Suppressor macrophage (primary cell): Measurements from ENCODE around the gene PRMT6.
"Not testable (repeated sequence)": the region's sequence is repeated elsewhere in the genome, so short reads cannot be mapped to it uniquely, and the experiment has no call there.

Source experiments
- DNase-seq, 4 experiments: peaks; one replicate each; pipeline ENCODE4 v3.0.0-alpha.2; 2020 to 2022
- total RNA-seq, 17 experiments: gene quantifications; one replicate each; lab custom pipeline; 2026; ENCODE audit warnings: mixed read lengths in 6 of 17, inconsistent platforms in 3 of 17; lab: John Stamatoyannopoulos, UW

Gene PRMT6
- total RNA-seq = 3.1 to 18.2 (median 13.9) reads per million in 17 experiments

DNA sequence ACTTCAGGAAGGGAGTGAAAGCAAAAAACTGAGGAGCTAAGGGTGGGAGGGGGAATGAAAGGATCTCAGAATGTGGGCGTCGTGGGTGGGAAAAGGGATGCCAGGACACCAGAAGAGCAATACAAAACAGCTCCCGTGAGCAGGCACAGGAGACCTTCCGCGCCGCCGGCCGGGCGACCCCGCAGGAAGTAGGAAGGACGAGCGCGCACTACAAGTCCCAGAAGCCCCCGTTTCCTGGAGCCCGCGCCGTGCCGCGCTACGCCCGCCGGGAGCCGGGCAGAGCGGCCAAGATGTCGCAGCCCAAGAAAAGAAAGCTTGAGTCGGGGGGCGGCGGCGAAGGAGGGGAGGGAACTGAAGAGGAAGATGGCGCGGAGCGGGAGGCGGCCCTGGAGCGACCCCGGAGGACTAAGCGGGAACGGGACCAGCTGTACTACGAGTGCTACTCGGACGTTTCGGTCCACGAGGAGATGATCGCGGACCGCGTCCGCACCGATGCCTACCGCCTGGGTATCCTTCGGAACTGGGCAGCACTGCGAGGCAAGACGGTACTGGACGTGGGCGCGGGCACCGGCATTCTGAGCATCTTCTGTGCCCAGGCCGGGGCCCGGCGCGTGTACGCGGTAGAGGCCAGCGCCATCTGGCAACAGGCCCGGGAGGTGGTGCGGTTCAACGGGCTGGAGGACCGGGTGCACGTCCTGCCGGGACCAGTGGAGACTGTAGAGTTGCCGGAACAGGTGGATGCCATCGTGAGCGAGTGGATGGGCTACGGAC is at the start of gene PRMT6:
TSS of gene PRMT6 (plus strand) at position 249 of the 771 bp plus-strand sequence. CDS start at position 291, 42 bp downstream.
- peak; percentile 68 to 90 (median 82) for DNase-seq

DNA sequence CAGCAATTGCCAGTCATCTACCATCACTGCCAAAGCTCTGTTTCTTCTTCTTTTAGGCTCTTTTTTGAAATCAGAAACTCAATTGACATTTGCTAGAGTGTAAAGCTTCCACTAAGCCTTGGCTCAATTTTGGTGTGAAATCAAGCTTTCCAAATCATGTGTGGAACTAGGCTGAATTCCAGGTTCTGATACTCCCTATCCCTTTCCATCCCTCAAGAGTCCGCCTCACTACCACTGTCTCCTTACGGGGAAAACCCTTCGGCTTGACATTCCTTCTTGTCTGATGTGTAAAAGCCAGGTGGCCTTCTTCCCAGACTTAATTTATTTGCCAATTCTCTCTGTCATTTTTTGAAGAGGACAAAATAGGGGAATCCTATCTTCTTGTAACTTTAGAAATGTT is 47.2 kb upstream of the PRMT6 start:
- DNase-seq = no peak

DNA sequence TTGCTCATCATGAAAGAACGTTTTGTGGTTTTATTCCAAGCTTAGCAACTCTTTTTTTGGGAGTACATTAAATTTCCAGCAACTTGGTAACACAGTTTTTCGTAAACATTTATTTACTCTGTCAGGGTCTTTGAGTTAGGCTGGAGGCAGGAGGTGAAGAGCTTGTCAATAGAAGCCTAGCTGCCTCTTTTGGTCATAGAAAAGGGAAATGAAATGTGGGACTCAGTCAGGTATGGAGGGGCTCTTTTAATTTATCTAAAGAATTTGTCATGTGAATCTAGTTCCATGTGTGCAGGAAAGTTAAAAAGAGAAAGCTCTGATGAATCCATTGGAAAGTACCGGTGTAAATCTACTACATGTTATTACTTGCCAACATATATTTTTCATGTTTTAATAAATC is 45.9 kb upstream of the PRMT6 start:
- no peak for DNase-seq

DNA sequence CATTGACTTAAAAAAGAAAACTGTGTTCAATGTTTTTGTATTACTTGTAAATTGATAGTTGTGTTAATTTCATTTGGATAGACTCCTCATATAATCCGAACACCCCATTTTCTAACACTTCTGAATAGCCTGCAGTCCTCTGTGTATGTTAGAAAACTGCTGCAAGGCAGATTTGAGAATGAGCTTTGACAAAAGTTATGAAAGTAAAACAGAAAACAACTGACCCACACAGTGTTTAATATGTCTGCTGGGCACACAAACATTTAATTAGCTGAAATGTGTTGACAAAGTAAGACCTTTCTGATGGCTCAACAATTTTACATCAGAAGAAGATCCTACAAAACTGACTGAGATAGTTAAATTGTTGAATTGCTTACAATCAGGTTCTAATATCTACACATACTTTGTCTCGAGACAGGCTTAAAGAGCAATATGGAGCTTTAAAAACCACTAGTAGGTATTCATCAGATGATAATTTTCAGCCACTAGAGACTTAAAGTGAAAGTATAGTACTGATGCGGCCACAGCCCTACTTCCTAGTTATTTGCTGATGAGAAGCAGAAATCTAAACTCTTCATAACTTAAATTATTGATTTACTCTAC is 40.0 kb upstream of the PRMT6 start:
- no peak for DNase-seq

DNA sequence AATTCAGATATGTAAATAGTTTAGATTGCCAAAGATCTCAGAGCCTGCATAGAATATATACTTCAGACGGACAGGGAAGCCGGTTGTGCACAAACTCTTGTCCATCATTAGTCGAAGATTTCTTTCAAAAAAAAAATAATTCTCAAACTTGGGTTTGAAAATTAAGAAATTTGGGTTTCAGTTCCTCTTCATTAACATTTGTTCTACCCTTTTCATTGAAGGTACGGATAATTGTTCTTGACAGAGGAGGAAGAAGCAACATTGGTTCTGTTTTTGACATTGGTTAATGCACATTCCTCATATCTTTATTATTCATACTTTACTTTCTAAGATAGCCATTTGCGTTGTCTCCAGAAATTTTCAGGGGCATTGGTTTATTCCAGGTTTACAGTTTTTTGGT is 38.0 kb upstream of the PRMT6 start:
- DNase-seq = no peak

DNA sequence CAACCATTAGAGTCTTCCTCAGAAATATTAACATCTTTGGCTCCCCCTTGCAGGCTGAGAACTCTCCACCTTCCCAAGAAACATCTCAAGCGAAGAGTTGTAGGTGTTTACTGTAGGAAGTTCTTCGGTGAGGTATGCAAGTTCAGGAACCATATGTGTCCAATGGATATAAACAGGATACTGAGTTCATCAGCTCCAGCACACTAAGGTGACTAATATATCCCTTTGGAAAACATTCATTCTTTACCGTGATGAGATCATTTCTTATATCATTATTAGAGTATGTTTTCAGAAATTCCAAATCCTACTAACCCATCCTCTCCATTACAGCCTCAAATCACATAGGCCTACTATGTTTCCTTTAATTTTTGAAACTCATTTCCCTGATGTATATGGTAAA is 37.3 kb upstream of the PRMT6 start:
- DNase-seq = no peak

DNA sequence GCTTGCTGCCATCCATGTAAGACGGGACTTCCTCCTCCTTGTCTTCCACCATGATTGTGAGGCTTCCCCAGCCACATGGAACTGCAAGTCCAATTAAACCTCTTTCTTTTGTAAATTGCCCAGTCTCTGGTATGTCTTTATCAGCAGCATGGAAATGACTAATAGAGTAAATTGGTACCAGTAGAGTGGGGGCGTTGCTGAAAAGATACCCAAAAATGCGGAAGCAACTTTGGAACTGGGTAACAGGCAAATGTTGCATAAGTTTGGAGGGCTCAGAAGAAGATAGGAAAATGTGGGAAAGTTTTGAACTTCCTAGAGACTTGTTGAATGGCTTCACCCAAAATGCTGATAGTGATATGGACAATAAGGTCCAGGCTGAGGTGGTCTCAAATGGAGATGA is 17.6 kb upstream of the PRMT6 start:
- DNase-seq = not testable (repeated sequence)

DNA sequence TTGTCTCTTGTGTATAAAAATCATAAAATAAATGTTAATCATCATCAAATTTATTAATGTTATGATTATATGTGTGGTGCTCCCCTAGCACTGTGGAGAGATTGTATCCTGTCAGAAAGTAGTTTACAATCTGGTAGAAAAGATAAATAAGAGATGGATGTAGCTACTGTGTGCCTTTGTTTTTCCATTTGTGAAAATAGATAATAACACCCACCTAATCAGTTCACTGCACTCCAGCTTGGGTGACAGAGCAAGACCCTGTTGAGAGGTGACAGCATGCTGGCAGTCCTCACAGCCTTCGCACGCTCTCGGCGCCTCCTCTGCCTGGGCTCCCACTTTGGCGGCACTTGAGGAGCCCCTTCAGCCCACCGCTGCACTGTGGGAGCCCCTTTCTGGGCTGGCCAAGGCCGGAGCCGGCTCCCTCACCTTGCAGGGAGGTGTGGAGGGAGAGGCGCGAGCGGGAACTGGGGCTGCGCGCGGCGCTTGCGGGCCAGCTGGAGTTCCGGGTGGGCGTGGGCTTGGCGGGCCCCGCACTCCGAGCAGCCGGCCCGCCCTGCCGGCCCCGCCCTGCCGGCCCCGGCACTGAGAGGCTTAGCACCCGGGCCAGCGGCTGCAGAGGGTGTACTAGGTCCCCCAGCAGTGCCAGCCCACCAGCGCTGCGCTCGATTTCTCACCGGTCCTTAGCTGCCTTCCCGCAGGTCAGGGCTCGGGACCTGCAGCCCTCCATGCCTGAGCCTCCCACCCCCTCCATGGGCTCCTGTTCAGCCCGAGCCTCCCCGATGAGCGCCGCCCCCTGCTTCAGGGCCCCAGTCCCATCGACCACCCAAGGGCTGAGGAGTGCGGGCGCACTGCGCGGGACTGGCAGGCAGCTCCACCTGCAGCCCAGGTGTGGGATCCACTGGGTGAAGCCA is 11.9 kb upstream of the PRMT6 start:
- DNase-seq = not testable (repeated sequence)

DNA sequence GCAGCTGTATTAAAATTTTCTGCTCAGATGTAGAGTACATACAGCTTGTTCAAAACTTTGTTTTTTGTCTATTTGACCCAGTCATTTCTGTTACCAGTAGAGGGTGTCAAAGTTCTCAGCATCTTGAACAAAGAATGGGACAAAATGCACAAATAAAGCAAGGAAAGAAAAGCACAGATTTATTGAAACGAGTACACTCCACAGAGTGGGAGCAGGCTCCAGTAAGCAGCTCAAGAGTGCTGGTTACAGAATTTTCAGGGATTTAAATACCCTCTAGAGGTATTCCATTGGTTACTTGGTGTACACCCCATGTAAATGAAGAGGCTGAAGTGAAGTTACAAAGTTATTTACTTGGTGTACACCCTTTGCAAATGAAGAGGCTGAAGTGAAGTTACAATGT is 8.9 kb upstream of the PRMT6 start:
- no peak for DNase-seq

DNA sequence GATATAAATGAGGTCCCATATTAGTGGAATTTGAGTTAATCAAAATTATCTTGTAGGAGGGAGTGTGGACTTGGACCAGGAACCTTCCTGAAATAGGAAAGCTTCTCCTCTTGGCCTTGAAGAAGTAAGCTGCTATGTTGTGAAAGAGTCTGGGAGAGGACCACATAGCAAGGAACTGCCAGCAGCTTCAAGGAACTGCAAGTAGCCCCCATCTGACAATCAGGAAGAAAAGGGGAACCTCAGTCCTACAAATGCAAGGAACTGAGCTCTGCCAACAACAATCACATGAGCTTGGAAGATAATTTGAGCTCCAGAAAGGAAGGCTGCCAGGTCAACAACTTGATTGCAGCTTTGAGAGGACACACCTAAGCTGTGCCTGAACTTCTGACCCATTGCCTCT is 8.2 kb upstream of the PRMT6 start:
- peak; percentile 20 to 66 (median 44) for DNase-seq

DNA sequence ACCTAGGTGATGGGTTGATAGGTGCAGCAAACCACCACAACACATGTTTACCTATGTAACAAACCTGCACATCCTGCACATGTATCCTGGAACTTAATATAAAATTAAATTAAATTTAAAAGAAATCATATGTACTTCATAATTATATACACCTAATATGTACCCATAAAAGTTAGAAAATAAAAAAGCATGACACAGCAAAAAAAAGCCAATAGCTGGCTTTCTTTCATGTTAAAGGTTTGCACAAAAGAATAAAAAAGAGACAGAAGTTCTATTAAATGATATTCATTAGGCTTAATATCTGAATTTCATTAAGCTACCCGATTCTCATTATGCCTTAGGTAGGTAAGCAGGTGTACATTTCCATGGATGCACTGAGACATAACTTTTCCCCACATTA is 5.2 kb upstream of the PRMT6 start:
- no peak for DNase-seq

DNA sequence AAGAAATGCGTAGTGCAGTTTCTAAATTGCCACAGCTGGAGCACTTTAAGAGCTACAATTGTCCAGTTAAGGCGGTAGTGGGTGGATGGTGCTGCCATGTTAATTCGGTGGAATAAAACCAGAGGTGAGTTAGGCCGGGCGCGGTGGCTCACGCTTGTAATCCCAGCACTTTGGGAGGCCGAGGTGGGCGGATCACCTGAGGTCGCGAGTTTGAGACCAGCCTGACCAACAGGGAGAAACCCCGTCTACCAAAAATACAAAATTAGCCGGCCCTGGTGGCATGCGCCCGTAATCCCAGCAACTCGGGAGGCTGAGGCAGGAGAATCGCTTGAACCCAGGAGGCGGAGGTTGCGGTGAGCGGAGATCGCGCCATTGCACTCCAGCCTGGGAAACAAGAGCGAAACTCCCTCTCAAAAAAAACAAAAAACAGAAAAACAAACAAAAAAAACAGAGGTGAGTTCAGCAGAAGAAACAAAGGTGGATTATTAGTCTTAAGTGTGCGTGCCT is 502 bp upstream of the PRMT6 start:
- not testable (repeated sequence) for DNase-seq

DNA sequence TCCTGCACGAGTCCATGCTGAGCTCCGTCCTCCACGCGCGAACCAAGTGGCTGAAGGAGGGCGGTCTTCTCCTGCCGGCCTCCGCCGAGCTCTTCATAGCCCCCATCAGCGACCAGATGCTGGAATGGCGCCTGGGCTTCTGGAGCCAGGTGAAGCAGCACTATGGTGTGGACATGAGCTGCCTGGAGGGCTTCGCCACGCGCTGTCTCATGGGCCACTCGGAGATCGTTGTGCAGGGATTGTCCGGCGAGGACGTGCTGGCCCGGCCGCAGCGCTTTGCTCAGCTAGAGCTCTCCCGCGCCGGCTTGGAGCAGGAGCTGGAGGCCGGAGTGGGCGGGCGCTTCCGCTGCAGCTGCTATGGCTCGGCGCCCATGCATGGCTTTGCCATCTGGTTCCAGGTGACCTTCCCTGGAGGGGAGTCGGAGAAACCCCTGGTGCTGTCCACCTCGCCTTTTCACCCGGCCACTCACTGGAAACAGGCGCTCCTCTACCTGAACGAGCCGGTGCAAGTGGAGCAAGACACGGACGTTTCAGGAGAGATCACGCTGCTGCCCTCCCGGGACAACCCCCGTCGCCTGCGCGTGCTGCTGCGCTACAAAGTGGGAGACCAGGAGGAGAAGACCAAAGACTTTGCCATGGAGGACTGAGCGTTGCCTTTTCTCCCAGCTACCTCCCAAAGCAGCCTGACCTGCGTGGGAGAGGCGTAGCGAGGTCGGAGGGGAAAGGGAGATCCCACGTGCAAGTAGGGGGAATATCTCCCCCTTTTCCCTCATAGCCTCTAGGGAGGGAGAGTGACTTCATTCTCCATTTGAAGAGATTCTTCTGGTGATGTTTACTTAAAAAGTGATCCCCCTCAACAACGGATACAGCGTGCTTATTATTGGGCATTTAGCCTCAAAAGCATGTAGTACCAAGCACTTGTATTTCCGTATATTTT is 991 bp downstream of the PRMT6 start:
- DNase-seq = peak; percentile 39 to 77 (median 63)

DNA sequence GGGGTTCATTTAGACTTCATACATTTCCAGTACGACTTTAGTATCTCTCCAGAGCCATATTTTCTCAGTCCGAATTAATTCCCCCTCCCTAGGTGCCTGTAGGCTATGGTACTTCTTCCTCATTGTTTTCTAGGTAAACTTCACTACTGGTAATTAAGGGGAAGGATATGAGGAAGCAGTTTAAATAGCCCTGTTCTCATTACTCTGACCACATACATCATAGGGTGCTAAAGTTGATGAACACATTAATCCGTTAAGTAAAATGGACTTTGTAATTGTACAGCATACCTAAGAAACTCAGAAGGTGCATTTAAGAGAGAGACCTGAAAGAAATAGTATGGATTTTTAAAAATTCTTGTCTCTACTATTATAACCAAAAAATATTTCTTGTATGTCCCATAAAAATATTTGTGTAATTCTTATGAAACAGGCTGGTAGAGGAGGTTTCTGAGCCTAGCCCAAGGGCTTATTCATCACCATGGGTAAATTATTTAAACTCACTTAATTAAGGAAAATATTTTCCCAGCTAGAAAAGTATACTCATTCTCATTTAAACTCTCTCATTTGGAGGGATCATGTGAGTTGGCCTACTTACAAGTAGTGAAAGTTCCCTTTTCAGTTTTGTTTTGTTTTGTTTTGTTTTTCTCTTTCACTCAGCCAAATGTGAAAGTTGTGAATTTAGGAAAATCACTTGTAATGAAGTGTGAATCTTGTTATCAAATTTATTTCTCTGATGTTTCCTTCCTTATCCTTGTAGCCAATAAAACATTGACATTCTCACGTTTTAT is 2.0 kb downstream of the PRMT6 start:
- DNase-seq = peak in 2 of 4 experiments; percentile 1 to 13

DNA sequence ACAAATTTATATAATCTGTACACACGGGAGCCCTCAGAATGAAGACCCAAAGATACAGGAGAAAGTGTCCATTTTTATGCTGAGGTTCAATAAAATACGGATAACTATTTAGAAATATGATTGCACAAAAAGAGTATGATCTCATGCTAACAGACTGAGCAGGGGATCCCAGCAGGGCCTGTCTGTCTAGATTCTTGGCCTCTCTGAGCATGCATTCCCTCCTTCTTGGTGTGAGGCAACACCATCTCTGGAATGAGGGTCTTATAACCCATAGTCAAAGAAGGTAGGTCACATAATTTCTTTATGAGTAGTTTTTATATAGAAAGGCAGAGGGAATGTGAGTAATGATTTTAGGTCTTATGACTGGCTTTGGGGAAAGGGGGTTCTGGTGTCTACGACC is 5.4 kb downstream of the PRMT6 start:
- DNase-seq = no peak

DNA sequence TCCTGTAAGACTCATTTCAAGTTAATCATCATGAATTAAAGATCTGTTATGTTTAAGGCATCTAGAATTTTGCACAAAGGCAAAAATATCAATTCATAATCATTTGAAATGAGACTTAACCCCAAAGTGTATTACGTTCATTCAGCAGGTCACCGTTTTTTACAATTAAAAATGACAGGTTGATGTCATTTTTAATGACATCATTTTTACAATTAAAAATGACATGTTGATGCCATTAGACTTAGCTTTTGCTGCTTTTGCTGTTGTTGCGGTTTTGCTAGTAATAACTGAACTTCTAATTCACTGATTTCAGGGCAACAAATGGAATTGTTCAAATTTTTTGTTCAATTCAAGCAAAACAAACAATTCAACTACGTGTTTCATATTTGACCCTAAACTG is 17.0 kb downstream of the PRMT6 start:
- no peak for DNase-seq

DNA sequence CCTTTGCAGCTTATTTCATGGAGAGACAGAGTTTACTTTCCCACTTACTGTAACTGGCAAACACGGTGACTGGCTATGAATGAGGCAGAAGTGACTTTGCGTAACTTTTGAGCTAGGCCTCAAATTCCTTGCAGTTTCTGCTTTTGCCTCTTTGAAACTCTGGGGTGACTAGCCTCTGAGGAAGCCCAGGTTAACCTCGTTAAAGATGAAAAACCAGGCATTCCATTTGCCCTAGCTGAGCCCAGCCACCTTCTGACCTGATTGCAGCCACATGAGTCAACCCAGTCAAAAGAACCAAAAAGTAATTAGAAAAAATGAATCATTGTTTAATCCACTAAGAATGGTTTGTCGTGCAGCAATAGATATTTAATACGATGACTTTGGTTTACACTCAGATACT is 20.4 kb downstream of the PRMT6 start:
- no peak for DNase-seq

DNA sequence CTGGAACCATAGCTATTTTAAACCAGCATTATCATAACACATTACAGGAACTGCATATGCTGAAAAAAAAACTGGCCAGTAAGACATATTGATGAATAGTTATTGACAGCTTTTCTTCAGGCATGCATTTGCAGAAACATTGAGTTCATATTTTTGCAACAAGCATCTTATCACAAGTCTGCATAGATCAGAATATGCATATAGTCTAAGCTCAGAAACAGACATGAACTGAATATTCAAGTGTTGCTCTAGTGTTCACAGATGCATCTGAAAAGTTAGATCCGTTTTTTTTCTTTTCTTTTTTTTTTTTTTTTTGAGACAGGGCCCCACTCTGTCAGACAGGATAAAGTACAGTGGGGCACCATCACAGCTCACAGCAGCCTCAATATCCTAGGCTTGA is 22.8 kb downstream of the PRMT6 start:
- no peak for DNase-seq

DNA sequence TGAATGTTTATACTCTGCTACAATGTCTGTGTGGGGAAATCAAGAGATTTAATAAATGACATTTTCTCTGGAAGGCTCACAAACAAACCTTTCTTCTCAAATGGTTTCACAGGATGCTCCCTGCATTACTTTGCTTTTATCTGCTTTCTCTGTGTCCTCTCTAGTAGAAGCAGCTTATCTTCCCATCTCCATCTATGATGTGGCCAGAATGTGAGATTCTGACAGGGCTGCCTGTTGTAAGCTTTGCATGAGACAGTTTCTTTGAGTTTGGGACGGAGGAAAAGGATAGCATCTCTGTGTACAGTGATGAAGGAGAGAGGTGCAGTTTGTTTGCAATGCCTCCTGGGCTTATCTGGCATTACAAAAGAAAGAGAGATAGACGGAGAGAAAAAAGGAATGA is 24.6 kb downstream of the PRMT6 start:
- DNase-seq = no peak

DNA sequence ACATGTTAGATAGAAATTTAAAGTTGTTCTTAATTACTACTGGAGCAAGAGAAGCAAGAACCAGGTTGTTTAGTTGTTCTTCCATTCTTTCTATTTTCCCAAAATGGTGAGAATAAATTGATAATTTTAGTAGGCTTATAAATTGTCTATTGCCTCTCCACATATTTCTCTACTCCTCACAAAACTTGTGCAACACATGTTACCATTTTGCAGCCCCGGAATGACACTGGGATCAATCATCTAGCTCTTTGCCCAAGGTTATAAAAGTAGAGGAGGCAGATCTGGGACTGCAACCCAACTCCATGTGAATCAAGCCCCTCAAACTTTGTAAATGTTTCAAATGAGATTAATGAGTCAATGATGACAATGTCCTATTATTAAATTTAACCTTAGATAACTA is 34.9 kb downstream of the PRMT6 start:
- DNase-seq = no peak

DNA sequence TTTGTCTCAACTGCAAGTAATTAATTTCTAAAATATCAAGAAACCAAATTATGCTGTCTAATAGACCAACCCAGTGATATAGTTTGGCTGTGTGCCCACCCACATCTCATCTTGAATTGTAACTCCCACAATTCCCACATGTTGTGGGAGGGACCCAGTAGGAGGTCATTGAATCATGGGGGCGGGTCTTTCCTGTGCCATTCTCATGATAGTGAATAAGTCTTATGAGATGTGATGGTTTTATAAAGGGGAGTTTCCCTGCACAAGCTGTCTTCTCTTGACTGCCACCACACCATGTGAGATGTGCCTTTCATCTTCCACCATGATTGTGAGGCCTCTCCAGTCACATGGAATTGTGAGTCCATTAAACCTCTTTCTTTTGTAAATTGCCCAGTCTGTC is 36.9 kb downstream of the PRMT6 start:
- DNase-seq = not testable (repeated sequence)
